BE2C (cell line): ENCODE data around the gene CFAP46.

Experiments
- DNase-seq: peaks from one replicate; pipeline ENCODE4 v3.0.0-alpha.2; 2020
- H3K27me3 ChIP-seq: fragments of 250-450 bp; sonication (Bioruptor Pico); 2 replicates; pipeline ENCODE4 v1.5.1; 2020; ENCODE audit warnings: mild to moderate bottlenecking
- H3K36me3 ChIP-seq: fragments of 250-450 bp; sonication (Bioruptor Pico); 2 replicates; pipeline ENCODE4 v1.5.1; 2020; ENCODE audit warnings: mild to moderate bottlenecking
- H3K4me1 ChIP-seq: fragments of 250-450 bp; sonication (Bioruptor Pico); 2 replicates; pipeline ENCODE4 v1.5.1; 2020
- H3K4me3 ChIP-seq: 2 replicates; pipeline ENCODE4 v1.5.1; 2011; ENCODE audit warnings: low read depth, low read length
- H3K9me3 ChIP-seq: fragments of 250-450 bp; sonication (Bioruptor Pico); 2 replicates; pipeline ENCODE4 v1.5.1; 2020
- TF ChIP-seq, protein P1 (sequence below): IDR thresholded peaks from 2 replicates; pipeline ENCODE4 v1.5.1; 2012; ENCODE audit warnings: mild to moderate bottlenecking, low read depth, low read length

The CFAP46 gene

DNA sequence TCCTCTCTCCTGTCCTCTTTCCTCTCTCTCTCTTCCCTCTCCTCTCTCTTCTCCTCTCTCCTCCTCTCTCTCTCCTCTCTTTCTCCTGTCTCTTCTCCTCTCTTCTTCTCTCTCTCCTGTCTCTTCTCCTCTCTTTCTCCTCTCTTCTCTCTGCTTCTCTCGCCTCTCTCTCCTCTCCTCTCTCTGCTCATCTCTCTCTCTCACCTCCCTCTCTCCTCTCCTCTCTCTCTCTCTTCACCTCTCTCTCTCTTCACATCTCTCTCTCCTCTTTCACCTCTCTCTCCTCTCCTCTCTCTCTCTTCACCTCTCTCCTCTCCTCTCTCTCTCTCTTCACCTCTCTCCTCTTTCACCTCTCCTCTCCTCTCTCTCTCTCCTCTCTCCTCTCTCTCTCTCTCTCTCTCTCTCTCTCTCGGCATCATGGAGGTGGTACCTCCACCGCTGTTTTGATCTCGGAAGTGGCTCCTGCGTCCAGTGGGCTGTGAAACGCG lies 30.1 kb downstream of the CFAP46 start:
- no peaks in the 10 kb centered on the region for H3K36me3 ChIP-seq
- DNase-seq, result no peak
- TF ChIP-seq, protein P1, sequence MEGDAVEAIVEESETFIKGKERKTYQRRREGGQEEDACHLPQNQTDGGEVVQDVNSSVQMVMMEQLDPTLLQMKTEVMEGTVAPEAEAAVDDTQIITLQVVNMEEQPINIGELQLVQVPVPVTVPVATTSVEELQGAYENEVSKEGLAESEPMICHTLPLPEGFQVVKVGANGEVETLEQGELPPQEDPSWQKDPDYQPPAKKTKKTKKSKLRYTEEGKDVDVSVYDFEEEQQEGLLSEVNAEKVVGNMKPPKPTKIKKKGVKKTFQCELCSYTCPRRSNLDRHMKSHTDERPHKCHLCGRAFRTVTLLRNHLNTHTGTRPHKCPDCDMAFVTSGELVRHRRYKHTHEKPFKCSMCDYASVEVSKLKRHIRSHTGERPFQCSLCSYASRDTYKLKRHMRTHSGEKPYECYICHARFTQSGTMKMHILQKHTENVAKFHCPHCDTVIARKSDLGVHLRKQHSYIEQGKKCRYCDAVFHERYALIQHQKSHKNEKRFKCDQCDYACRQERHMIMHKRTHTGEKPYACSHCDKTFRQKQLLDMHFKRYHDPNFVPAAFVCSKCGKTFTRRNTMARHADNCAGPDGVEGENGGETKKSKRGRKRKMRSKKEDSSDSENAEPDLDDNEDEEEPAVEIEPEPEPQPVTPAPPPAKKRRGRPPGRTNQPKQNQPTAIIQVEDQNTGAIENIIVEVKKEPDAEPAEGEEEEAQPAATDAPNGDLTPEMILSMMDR, result no peak
- H3K9me3 ChIP-seq, result no peaks in the 10 kb centered on the region
- H3K4me3 ChIP-seq, result no peak overlapping the region
- peaks cover 14% of the 10 kb centered on the region for H3K27me3 ChIP-seq
- H3K4me1 ChIP-seq, result no peaks in the 10 kb centered on the region

GRCh38 chr10:132911786-132912097 lies 30.6 kb downstream of the CFAP46 start:
- Histone ChIP-seq H3K9me3 (no peaks in the 10 kb centered on the region), H3K36me3 (no peaks in the 10 kb centered on the region), H3K4me1 (no peaks in the 10 kb centered on the region), H3K27me3 (peaks cover 14% of the 10 kb centered on the region), H3K4me3 (no peak overlapping the region)
- TF ChIP-seq, protein P1, result no peak
- no peak for DNase-seq

DNA sequence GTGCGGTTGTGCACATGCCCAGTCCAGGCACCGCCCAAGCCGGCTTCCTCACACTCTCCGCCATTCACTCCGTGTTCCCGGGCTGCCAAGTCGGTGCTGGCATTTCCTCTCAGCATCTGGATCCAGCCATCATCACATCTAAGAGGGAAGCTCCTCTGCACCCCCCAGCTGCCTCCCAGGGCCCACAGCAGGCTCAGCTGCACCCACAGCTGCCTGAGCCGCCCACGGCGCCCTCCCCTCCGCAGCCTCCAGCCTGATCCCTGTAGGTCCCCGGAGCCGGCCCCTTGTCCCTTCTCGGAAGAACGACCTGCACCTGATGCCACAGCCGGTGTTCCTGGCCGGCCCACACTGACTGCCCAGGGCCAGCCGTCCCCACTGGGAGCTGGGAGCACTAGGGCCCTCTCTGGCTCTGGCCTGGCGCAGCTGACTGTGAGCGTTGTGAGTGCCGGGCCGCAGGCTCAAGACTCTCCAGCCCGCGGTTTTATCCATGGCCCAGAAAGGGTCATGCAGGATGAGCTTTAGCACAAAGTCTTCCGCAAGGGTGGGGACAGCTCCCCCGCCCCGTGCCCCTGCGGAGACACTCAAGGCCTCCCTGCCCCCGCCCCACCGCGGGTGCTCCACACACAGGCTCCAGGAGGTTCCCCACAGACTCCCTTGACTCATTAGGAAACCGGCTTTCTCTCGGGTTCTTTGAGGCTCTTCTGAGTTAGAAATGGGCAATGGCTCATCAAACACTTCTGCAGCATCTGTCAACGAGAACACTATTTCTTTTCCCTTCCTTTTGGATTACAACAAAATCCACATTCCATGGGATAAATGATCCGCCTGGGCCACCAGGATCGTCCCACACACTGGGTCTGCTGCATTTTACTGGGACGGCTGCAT lies 31.2 kb downstream of the CFAP46 start:
- DNase-seq, result no peak
- H3K4me1 ChIP-seq, result no peaks in the 10 kb centered on the region
- TF ChIP-seq, protein P1, result no peak
- H3K4me3 ChIP-seq, result no peak overlapping the region
- H3K36me3 ChIP-seq, result no peaks in the 10 kb centered on the region
- no peaks in the 10 kb centered on the region for H3K9me3 ChIP-seq
- H3K27me3 ChIP-seq, result peaks cover 10% of the 10 kb centered on the region

- Histone ChIP-seq H3K27me3 (peaks cover 4% of the 10 kb centered on the region), H3K9me3 (no peaks in the 10 kb centered on the region), H3K36me3 (no peaks in the 10 kb centered on the region), H3K4me3 (no peak overlapping the region), H3K4me1 (no peaks in the 10 kb centered on the region)
- TF ChIP-seq, protein P1, result no peak
- DNase-seq, result no peak
Measured at GRCh38 chr10:132910186-132910880, 32.0 kb downstream of the CFAP46 start.

GRCh38 chr10:132909491-132910071 lies 32.8 kb downstream of the CFAP46 start:
- no peaks in the 10 kb centered on the region for H3K9me3 ChIP-seq
- no peaks in the 10 kb centered on the region for H3K36me3 ChIP-seq
- H3K4me3 ChIP-seq, result no peak overlapping the region
- TF ChIP-seq, protein P1, result no peak
- H3K27me3 ChIP-seq, result no peaks in the 10 kb centered on the region
- DNase-seq, result no peak
- H3K4me1 ChIP-seq, result no peaks in the 10 kb centered on the region
